RWPE2 (cell line): ENCODE results near the gene TRAF3IP1.

ENCODE experiments used
- ATAC-seq: fragments of 200-7000 bp; cut with Tn5 transposase; 3 replicates; pipeline ENCODE4 v1.9.1; 2021; ENCODE audit warnings: low read depth
- DNase-seq: peaks from one replicate; pipeline ENCODE4 v3.0.0-alpha.2; 2020; ENCODE audit warnings: low spot score
- H3K27ac ChIP-seq: fragments of 450-650 bp; 2 replicates; pipeline ENCODE4 v1.5.1; 2017; ENCODE audit warnings: mild to moderate bottlenecking; ENCODE audit not compliant: poor library complexity, severe bottlenecking
- H3K27me3 ChIP-seq: fragments of 250-450 bp; sonication (Bioruptor Pico); 2 replicates; pipeline ENCODE4 v1.5.1; 2021; ENCODE audit warnings: mild to moderate bottlenecking, moderate library complexity; ENCODE audit not compliant: insufficient read depth, poor library complexity, severe bottlenecking
- H3K36me3 ChIP-seq: fragments of 250-450 bp; sonication (Bioruptor Pico); 2 replicates; pipeline ENCODE4 v1.5.1; 2020; ENCODE audit warnings: low read depth, mild to moderate bottlenecking, moderate library complexity
- H3K4me1 ChIP-seq: fragments of 250-450 bp; sonication (Bioruptor Pico); 2 replicates; pipeline ENCODE4 v1.5.1; 2021; ENCODE audit warnings: mild to moderate bottlenecking, moderate library complexity; ENCODE audit not compliant: insufficient read depth, poor library complexity, severe bottlenecking
- H3K4me3 ChIP-seq: fragments of 250-450 bp; sonication (Bioruptor Pico); 2 replicates; pipeline ENCODE4 v1.5.1; 2021; ENCODE audit warnings: mild to moderate bottlenecking, moderate library complexity; ENCODE audit not compliant: severe bottlenecking
- H3K9me3 ChIP-seq: fragments of 250-450 bp; sonication (Bioruptor Pico); 2 replicates; pipeline ENCODE4 v1.5.1; 2021; ENCODE audit warnings: mild to moderate bottlenecking, moderate library complexity; ENCODE audit not compliant: severe bottlenecking
- CTCF ChIP-seq: fragments of 450-650 bp; IDR thresholded peaks from one replicate; pipeline ENCODE4 v1.5.1; 2017; ENCODE audit warnings: mild to moderate bottlenecking, moderate library complexity; ENCODE audit not compliant: poor library complexity, severe bottlenecking

The TRAF3IP1 gene

GRCh38 chr2:238415036-238415764, 94.9 kb downstream of the TRAF3IP1 start:
- no peak overlapping the region for H3K4me3 ChIP-seq
- ATAC-seq (no peak), DNase-seq (no peak)
- no peak overlapping the region for H3K27ac ChIP-seq
- no peaks in the 10 kb centered on the region for H3K9me3 ChIP-seq
- H3K36me3 ChIP-seq = no peaks in the 10 kb centered on the region
- no peaks in the 10 kb centered on the region for H3K4me1 ChIP-seq
- no peak for TF ChIP-seq CTCF
- no peaks in the 10 kb centered on the region for H3K27me3 ChIP-seq

GRCh38 chr2:238415893-238416292, 95.6 kb downstream of the TRAF3IP1 start:
- H3K36me3 ChIP-seq = no peaks in the 10 kb centered on the region
- no peaks in the 10 kb centered on the region for H3K9me3 ChIP-seq
- no peaks in the 10 kb centered on the region for H3K4me1 ChIP-seq
- DNase-seq (no peak), ATAC-seq (no peak)
- no peak for TF ChIP-seq CTCF
- no peak overlapping the region for H3K4me3 ChIP-seq
- H3K27ac ChIP-seq = no peak overlapping the region
- H3K27me3 ChIP-seq = no peaks in the 10 kb centered on the region

- no peaks in the 10 kb centered on the region for H3K4me1 ChIP-seq
- no peaks in the 10 kb centered on the region for H3K36me3 ChIP-seq
- H3K4me3 ChIP-seq = no peak overlapping the region
- H3K27ac ChIP-seq = no peak overlapping the region
- no peak for TF ChIP-seq CTCF
- ATAC-seq (no peak), DNase-seq (no peak)
- H3K9me3 ChIP-seq = no peaks in the 10 kb centered on the region
- H3K27me3 ChIP-seq = no peaks in the 10 kb centered on the region
These were observed 98.1 kb downstream of the TRAF3IP1 start for GRCh38 chr2:238418196-238418998.

GRCh38 chr2:238418999-238419546, 98.8 kb downstream of the TRAF3IP1 start:
- no peaks in the 10 kb centered on the region for H3K27me3 ChIP-seq
- no peak overlapping the region for H3K4me3 ChIP-seq
- H3K36me3 ChIP-seq = no peaks in the 10 kb centered on the region
- ATAC-seq (no peak), DNase-seq (no peak)
- H3K27ac ChIP-seq = no peak overlapping the region
- TF ChIP-seq CTCF = no peak
- no peaks in the 10 kb centered on the region for H3K4me1 ChIP-seq
- H3K9me3 ChIP-seq = no peaks in the 10 kb centered on the region

- no peaks in the 10 kb centered on the region for H3K4me1 ChIP-seq
- no peaks in the 10 kb centered on the region for H3K36me3 ChIP-seq
- H3K4me3 ChIP-seq = no peak overlapping the region
- ATAC-seq = no peak
- DNase-seq = no peak
- H3K27ac ChIP-seq = no peak overlapping the region
- TF ChIP-seq CTCF = no peak
- no peaks in the 10 kb centered on the region for H3K27me3 ChIP-seq
- no peaks in the 10 kb centered on the region for H3K9me3 ChIP-seq
These were observed 100.1 kb downstream of the TRAF3IP1 start for GRCh38 chr2:238420442-238420841.
